HT-29 (cell line): ENCODE data around the gene PRRG2. TPM values are rescaled to one million over a fixed set of nuclear protein-coding genes. Genes with fewer than 3 reads are reported as not detected.
A peak's percentile ranks its signal among the peaks of the same experiment; 100 is the strongest.

Source experiments
- DNase-seq: peaks from one replicate; pipeline ENCODE4 v3.0.0-alpha.2; 2015; ENCODE audit warnings: low spot score
- small RNA-seq: library from RNA; depleted of rRNA; stranded (forward); fragments of <200 nt; gene quantifications from one replicate; pipeline ENCODE3, GENCODE V24; 2014
- total RNA-seq: library from RNA; depleted of rRNA; stranded (reverse); fragments of >200 nt; shearing (Covaris generic); gene quantifications from 2 replicates; pipeline ENCODE4 v1.2.3, GENCODE V29; 2014; rRNA removed

PRRG2 gene
- total RNA-seq, 1 experiment from 2014 or later, result 25.8 TPM

DNA sequence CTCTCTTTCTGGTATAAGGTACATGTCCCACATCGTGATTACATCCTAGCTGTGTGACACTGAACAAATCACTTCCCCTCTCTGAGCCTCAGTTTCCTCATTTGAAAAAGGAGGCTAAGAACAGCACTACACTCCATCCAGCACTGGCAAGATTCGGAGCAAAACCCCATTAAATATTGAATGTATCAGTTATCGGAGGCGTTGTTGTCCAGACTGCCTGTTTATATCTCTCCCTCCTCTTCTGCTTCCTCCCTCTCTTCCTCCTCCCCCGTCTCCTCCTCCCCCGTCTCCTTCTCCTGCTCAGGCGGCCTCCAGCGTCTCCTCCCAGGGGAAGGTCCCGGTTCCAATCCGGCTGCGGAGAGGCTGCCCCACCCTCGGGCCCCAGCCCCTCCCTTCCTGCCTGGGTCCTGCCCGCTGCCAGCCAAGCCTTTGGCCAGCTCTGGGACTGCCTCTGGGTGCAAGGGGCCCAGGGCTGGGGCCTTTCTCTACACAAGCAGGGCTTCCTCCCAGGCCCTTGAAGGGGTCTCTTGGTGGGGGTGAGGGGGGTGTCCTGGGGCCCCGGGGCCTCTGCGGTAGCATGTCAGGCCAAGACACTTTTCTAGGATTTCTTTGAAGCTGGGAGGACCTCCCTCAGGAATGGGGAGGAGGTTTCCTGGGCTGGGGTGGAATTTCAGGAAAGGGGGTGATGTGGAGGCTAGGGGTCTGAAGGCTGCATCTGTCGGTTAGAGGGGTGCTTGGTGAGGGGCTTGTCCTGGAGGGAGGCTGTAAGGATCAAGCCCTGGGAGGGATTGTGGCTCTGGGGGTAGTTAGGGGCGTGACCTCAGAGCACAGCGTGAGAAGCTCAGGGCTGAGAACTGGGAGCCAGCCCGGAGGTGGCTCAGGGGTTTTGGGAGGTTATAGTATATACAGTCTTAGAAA, 57.0 kb downstream of the PRRG2 start:
- peak; percentile 86 for DNase-seq

DNA sequence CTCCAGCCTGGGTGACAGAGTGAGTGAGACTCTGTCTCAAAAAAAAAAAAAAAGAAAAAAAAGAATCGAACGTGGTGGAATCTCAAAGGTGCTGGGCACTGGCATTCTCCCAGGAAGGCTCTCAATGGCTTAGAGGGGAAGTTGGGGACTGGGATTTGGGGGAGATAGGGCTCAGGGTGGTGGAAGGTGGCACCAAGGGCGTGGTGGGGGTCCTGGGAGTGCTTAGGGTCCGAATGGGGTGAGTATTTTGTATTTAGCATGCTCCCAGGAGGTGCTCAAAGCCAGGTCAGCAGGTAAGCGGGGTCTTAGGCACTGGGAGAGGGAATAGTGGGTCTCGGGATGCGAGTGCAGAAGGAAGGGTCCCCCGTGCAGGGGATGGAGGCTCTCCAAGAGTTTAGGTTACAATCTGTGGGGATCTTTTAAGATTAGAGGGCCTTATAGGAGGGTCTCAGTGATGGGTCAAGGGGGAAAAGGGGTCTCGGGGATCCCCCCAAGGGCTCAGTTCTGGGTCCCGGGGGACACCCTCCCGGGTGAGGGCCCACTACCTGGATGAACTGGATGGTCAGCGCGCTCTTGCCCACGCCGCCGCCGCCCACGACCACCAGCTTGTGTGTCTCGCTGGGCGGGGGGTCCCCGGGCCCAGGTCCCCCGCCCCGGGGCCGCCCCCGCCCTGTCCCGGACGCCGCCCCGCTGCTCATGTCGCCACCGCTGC, 58.4 kb downstream of the PRRG2 start:
- no peak for DNase-seq

DNA sequence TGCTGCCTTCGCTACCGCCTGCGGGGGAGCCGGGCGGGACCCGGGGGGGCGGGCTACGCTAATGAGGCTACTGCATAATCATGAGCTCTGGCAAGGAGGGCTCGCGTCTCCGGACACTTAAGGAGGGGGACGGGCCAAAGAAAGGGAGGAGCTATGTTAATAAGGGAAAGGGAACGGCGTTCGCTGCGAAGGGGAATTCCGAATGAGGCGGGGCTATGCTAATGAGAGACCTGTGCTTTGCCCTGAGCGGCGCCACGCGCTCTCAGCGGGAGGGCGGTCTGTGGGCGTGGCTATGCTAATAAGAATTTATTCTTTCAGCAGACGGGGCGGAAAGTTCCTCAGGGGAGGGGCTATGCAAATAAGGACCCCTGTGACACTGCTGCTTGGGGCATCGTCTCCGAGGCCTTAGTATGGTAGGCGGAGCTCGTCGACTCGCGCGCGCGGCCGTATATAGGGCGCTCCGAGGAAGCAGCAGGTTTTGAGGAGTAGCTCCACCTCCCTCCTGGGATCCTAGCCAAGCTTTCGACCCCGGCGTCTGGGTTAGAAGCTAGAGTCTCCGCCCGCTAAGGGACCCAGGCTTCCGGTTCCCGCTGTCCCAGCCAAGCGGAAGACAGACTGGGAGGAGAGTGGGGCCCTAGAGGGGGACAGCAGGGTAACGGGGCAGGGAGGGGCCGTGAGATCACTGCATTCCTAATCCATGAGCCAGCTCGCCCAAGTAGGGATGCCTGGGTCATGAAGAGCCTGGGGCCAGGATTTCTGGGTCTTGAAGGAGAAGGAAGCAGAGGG, 59.2 kb downstream of the PRRG2 start, which contains the start of gene RRAS:
RRAS (minus strand) TSS at position 31 of the 786 bp plus-strand sequence. CDS start 45 bp downstream, outside the sequence.
- DNase-seq, result peak; percentile 100

Small RNA genes within 50 kb of the gene (small RNA-seq; reads per million reads assigned to genes)
- gene RF00019, result not detected

Other genes starting within 250 kb of the PRRG2 start
- not detected in 2 replicates for gene CD37, start 245.9 kb upstream of the PRRG2 start, total RNA-seq
- 27.2 and 28.6 TPM in 2 replicates for gene TEAD2, start 218.9 kb upstream of the PRRG2 start, total RNA-seq
- 0.18 and 0.53 TPM in 2 replicates for gene DKKL1, start 217.4 kb upstream of the PRRG2 start, total RNA-seq
- not detected in 2 replicates for gene KASH5, start 193.1 kb upstream of the PRRG2 start, total RNA-seq
- gene PTH2, start 157.9 kb upstream of the PRRG2 start, total RNA-seq, result not detected in 2 replicates
- not detected in 2 replicates for gene GFY, start 155.9 kb upstream of the PRRG2 start, total RNA-seq
- 0.13 and 0.18 TPM in 2 replicates for gene SLC17A7, start 139.8 kb upstream of the PRRG2 start, total RNA-seq
- 337 and 351 TPM in 2 replicates for gene PIH1D1, start 129.5 kb upstream of the PRRG2 start, total RNA-seq
- gene ALDH16A1, start 128.1 kb upstream of the PRRG2 start, total RNA-seq, result 214 and 224 TPM in 2 replicates
- gene FLT3LG, start 107.1 kb upstream of the PRRG2 start, total RNA-seq, result 1.6 and 2.1 TPM in 2 replicates
- gene RPL13A, start 93.7 kb upstream of the PRRG2 start, total RNA-seq, result 7,406 and 7,983 TPM in 2 replicates
- 5,724 and 5,984 TPM in 2 replicates for gene RPS11, start 84.9 kb upstream of the PRRG2 start, total RNA-seq
- gene FCGRT, start 68.7 kb upstream of the PRRG2 start, total RNA-seq, result 150 and 176 TPM in 2 replicates
- gene RCN3, start 53.3 kb upstream of the PRRG2 start, total RNA-seq, result 17.6 and 25.6 TPM in 2 replicates
- 247 and 262 TPM in 2 replicates for gene NOSIP, start 760 bp upstream of the PRRG2 start, total RNA-seq
- gene PRR12, start 9.9 kb downstream of the PRRG2 start, total RNA-seq, result 15.0 and 15.3 TPM in 2 replicates
- 33.1 and 45.2 TPM in 2 replicates for gene RRAS, start 58.8 kb downstream of the PRRG2 start, total RNA-seq
- 58.6 and 67.6 TPM in 2 replicates for gene SCAF1, start 60.9 kb downstream of the PRRG2 start, total RNA-seq
- gene IRF3, start 84.5 kb downstream of the PRRG2 start, total RNA-seq, result 380 and 432 TPM in 2 replicates
- gene BCL2L12, start 84.6 kb downstream of the PRRG2 start, total RNA-seq, result 78.2 and 100 TPM in 2 replicates
- gene PRMT1, start 96.0 kb downstream of the PRRG2 start, total RNA-seq, result 922 and 995 TPM in 2 replicates
- 9.2 and 10.0 TPM in 2 replicates for gene ADM5, start 108.3 kb downstream of the PRRG2 start, total RNA-seq
- 0.47 and 1.4 TPM in 2 replicates for gene CPT1C, start 109.8 kb downstream of the PRRG2 start, total RNA-seq
- not detected in 2 replicates for gene TSKS, start 182.0 kb downstream of the PRRG2 start, total RNA-seq
- gene AP2A1, start 185.7 kb downstream of the PRRG2 start, total RNA-seq, result 122 and 131 TPM in 2 replicates
- gene FUZ, start 232.0 kb downstream of the PRRG2 start, total RNA-seq, result 2.0 and 3.1 TPM in 2 replicates
- gene MED25, start 237.0 kb downstream of the PRRG2 start, total RNA-seq, result 88.3 and 91.9 TPM in 2 replicates